ENCODE results near the gene CD46.

CD46 gene

DNA sequence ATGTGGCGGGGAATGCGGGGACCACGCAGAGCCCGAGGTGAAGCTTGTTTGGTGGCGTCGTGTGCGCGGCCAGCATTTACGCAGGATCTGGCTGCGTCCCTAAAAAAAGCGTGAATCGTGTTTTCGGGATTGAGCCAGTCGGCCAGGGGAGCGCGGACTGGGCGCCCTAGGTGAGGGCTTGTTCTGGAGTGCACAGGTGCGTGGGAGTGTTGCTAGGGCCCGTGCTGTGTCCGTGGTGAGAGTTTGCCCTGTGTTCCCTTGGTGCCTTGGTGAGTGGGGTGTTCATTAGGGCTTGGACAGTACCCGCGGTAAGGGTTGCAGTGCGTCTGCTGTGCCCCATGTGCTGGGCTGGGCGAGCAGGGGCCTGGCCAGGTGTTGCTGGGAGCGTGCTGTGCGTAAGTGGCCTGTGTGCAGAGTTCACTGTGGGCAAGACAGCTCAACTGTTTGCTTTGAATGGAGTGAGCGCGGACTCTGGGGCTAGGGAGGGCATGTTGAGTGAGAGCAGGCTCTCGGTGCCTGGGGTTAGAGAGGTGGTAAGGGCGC lies 673 bp downstream of the CD46 start:
- Histone ChIP-seq H2BK5ac (ENCODE audit: low read length) (peak overlapping the region; percentile 95), H3K18ac (ENCODE audit: low read length) (peak overlapping the region; percentile 96), H2AK5ac (ENCODE audit: low read depth, low read length) (peak overlapping the region; percentile 54), H2AFZ (ENCODE audit: low read length) (peak overlapping the region; percentile 94), H4K8ac (ENCODE audit: low read depth, low read length) (no peak overlapping the region), H3K4ac (ENCODE audit: low read length) (no peak overlapping the region), H3K14ac (ENCODE audit: low read length) (peak overlapping the region; percentile 84), H2BK12ac (ENCODE audit: low read length) (no peak overlapping the region), H3K4me1 (ENCODE audit: control insufficient read depth in 2 of 2, insufficient read depth in 1 of 2, low read depth in 1 of 2, low read length in 2 of 2) (peaks cover 1 to 6% of the 10 kb centered on the region in 2 donors), H2BK120ac (ENCODE audit: low read depth, low read length) (no peak overlapping the region), H2BK15ac (ENCODE audit: low read length) (peak overlapping the region; percentile 80), H3K23ac (ENCODE audit: low read depth, low read length, poor library complexity) (peak overlapping the region; percentile 89), H4K91ac (ENCODE audit: low read depth, low read length, poor library complexity) (no peak overlapping the region), H3K79me1 (ENCODE audit: low read depth, low read length) (peaks cover 6% of the 10 kb centered on the region), H3K9ac (ENCODE audit: low read depth, low read length, poor library complexity) (peak overlapping the region; percentile 97), H3K27ac (replicated peaks; ENCODE audit: low read length) (peak overlapping the region; percentile 83), H3K4me2 (ENCODE audit: insufficient read depth, low read length, poor library complexity, severe bottlenecking) (peak overlapping the region; percentile 89), H3K4me3 (ENCODE audit: low read length in 2 of 2) (peak overlapping the region; percentile 86 to 98), H3K27me3 (ENCODE audit: control insufficient read depth in 3 of 3, insufficient read depth in 3 of 3, low read depth in 1 of 3, low read length in 3 of 3) (no peaks in the 10 kb centered on the region), H3K9me3 (replicated peaks in 1 of 2; ENCODE audit: control insufficient read depth in 2 of 2, insufficient read depth in 1 of 2, low read depth in 1 of 2, low read length in 2 of 2) (no peaks in the 10 kb centered on the region), H3K36me3 (replicated peaks in 1 of 2; ENCODE audit: control insufficient read depth in 2 of 2, insufficient read depth in 2 of 2, low read length in 2 of 2) (peaks cover 0 to 21% of the 10 kb centered on the region in 2 donors)
- no CpG with 5 or more reads among the region's 30 CpGs for WGBS, 2 donors (ENCODE audit: extremely low coverage in 2 of 2, insufficient read length in 2 of 2, insufficient replicate concordance in 1 of 2)
- no peak for DNase-seq (ENCODE audit: low spot score)

DNA sequence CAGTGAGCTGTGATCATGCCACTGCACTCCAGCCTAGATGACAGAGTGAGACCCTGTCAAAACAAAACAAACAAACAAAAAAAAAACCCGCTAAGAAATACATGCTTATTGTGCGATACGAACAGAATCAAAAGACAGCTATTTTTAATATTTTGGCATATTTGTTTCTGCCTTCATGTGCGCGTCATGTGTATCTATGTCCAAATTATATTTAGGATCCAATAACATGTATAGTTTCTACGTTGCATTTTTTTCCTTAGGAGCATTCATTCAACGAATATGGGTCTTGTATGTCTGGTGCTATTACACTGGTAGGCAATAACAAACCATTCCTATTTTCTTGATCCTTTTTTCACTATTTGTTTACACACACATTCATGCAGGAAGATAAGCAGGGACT lies 1.8 kb downstream of the CD46 start:
- Histone ChIP-seq H2AK5ac (ENCODE audit: low read depth, low read length) (no peak overlapping the region), H4K8ac (ENCODE audit: low read depth, low read length) (no peak overlapping the region), H2AFZ (ENCODE audit: low read length) (no peak overlapping the region), H3K23ac (ENCODE audit: low read depth, low read length, poor library complexity) (no peak overlapping the region), H3K27ac (replicated peaks; ENCODE audit: low read length) (no peak overlapping the region), H3K4me3 (ENCODE audit: low read length in 2 of 2) (peak overlapping the region in 1 of 2 donors; percentile 86), H2BK5ac (ENCODE audit: low read length) (no peak overlapping the region), H3K9me3 (replicated peaks in 1 of 2; ENCODE audit: control insufficient read depth in 2 of 2, insufficient read depth in 1 of 2, low read depth in 1 of 2, low read length in 2 of 2) (no peaks in the 10 kb centered on the region), H3K36me3 (replicated peaks in 1 of 2; ENCODE audit: control insufficient read depth in 2 of 2, insufficient read depth in 2 of 2, low read length in 2 of 2) (peaks cover 3 to 32% of the 10 kb centered on the region in 2 donors), H3K4me2 (ENCODE audit: insufficient read depth, low read length, poor library complexity, severe bottlenecking) (no peak overlapping the region), H3K4me1 (ENCODE audit: control insufficient read depth in 2 of 2, insufficient read depth in 1 of 2, low read depth in 1 of 2, low read length in 2 of 2) (peaks cover 1 to 6% of the 10 kb centered on the region in 2 donors), H3K27me3 (ENCODE audit: control insufficient read depth in 3 of 3, insufficient read depth in 3 of 3, low read depth in 1 of 3, low read length in 3 of 3) (no peaks in the 10 kb centered on the region), H2BK15ac (ENCODE audit: low read length) (no peak overlapping the region), H3K9ac (ENCODE audit: low read depth, low read length, poor library complexity) (no peak overlapping the region), H3K18ac (ENCODE audit: low read length) (no peak overlapping the region), H3K4ac (ENCODE audit: low read length) (no peak overlapping the region), H3K14ac (ENCODE audit: low read length) (no peak overlapping the region), H2BK120ac (ENCODE audit: low read depth, low read length) (no peak overlapping the region), H3K79me1 (ENCODE audit: low read depth, low read length) (peaks cover 6% of the 10 kb centered on the region), H4K91ac (ENCODE audit: low read depth, low read length, poor library complexity) (no peak overlapping the region), H2BK12ac (ENCODE audit: low read length) (no peak overlapping the region)
- DNase-seq (ENCODE audit: low spot score): no peak
- no CpG with 5 or more reads among the region's 7 CpGs for WGBS, 2 donors (ENCODE audit: extremely low coverage in 2 of 2, insufficient read length in 2 of 2, insufficient replicate concordance in 1 of 2)

DNA sequence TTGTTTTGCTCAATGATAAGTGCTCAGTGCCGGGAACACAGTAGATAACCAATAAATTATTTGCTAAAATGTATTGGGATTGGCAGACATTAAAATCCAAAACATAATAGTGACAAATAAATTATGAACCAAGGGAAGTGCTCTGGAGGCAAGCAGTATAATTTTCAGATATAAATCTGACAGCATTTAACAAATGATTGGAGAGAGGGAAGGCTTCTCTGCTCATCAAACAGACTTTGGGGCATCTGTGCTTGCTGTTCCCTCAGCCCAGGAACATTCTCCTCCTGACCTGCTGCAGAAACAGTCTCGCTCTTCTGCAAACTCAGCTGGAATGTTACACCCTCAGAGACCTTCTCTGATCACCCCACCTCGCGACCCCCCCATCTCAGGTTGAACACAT lies 2.2 kb downstream of the CD46 start:
- Histone ChIP-seq H3K36me3 (replicated peaks in 1 of 2; ENCODE audit: control insufficient read depth in 2 of 2, insufficient read depth in 2 of 2, low read length in 2 of 2) (peaks cover 3 to 36% of the 10 kb centered on the region in 2 donors), H2AFZ (ENCODE audit: low read length) (no peak overlapping the region)
- WGBS, 2 donors (ENCODE audit: extremely low coverage in 2 of 2, insufficient read length in 2 of 2, insufficient replicate concordance in 1 of 2): no CpG with 5 or more reads among the region's 4 CpGs

DNA sequence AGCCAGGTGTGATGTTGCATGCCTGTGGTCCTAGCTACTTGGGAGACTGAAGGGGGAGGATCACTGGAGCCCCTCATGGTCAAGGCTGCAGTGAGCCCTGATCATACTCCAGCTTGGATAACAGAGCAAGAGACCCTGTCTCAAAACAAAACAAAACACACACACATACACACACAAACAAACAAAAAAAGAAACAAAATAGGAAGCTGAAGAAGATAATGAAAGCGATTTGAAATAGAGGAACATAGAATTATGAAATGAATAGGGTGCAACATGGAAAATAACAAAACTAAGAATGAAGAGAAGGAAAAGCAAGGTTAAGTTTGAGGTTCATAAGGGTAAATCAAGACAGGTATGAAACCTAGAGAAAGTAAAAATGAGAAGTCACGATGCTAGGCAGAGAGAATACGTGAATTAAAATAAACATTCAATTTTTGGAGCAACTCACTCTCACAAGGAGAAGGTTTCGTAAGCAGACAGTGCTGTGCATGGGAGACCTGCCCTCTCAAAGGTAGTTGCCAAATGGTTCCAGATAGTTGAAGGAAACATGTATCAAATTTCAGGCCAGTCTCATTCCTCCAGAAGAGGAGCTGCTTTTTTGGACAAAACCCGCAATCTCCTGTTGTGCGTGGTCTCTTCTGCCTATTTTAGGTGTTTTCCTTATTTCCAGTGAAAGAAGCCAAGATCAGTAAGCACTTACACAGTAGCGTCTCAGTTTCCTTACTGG lies 3.3 kb downstream of the CD46 start:
- Histone ChIP-seq H3K36me3 (replicated peaks in 1 of 2; ENCODE audit: control insufficient read depth in 2 of 2, insufficient read depth in 2 of 2, low read length in 2 of 2) (peaks cover 9 to 47% of the 10 kb centered on the region in 2 donors), H3K4me2 (ENCODE audit: insufficient read depth, low read length, poor library complexity, severe bottlenecking) (no peak overlapping the region), H2AK5ac (ENCODE audit: low read depth, low read length) (no peak overlapping the region), H3K27me3 (ENCODE audit: control insufficient read depth in 3 of 3, insufficient read depth in 3 of 3, low read depth in 1 of 3, low read length in 3 of 3) (no peaks in the 10 kb centered on the region), H3K27ac (replicated peaks; ENCODE audit: low read length) (no peak overlapping the region), H2BK5ac (ENCODE audit: low read length) (no peak overlapping the region), H3K4me1 (ENCODE audit: control insufficient read depth in 2 of 2, insufficient read depth in 1 of 2, low read depth in 1 of 2, low read length in 2 of 2) (peaks cover 1 to 6% of the 10 kb centered on the region in 2 donors), H3K9ac (ENCODE audit: low read depth, low read length, poor library complexity) (no peak overlapping the region), H2AFZ (ENCODE audit: low read length) (no peak overlapping the region), H3K18ac (ENCODE audit: low read length) (no peak overlapping the region), H2BK12ac (ENCODE audit: low read length) (no peak overlapping the region), H2BK15ac (ENCODE audit: low read length) (no peak overlapping the region), H4K91ac (ENCODE audit: low read depth, low read length, poor library complexity) (no peak overlapping the region), H3K14ac (ENCODE audit: low read length) (no peak overlapping the region), H3K23ac (ENCODE audit: low read depth, low read length, poor library complexity) (no peak overlapping the region), H3K9me3 (replicated peaks in 1 of 2; ENCODE audit: control insufficient read depth in 2 of 2, insufficient read depth in 1 of 2, low read depth in 1 of 2, low read length in 2 of 2) (peaks cover 0 to 8% of the 10 kb centered on the region in 2 donors), H3K4ac (ENCODE audit: low read length) (no peak overlapping the region), H2BK120ac (ENCODE audit: low read depth, low read length) (no peak overlapping the region), H3K79me1 (ENCODE audit: low read depth, low read length) (peaks cover 6% of the 10 kb centered on the region), H4K8ac (ENCODE audit: low read depth, low read length) (no peak overlapping the region), H3K4me3 (ENCODE audit: low read length in 2 of 2) (no peak overlapping the region)
- no peak for DNase-seq (ENCODE audit: low spot score)
- WGBS, 2 donors (ENCODE audit: extremely low coverage in 2 of 2, insufficient read length in 2 of 2, insufficient replicate concordance in 1 of 2): no CpG with 5 or more reads among the region's 7 CpGs

More for the DNA sequence above, 2.2 kb downstream of the CD46 start:
- no peak overlapping the region for H2BK15ac ChIP-seq (ENCODE audit: low read length)
- H3K4ac ChIP-seq (ENCODE audit: low read length): no peak overlapping the region
- no peaks in the 10 kb centered on the region for H3K27me3 ChIP-seq (ENCODE audit: control insufficient read depth in 3 of 3, insufficient read depth in 3 of 3, low read depth in 1 of 3, low read length in 3 of 3)
- peaks cover 6% of the 10 kb centered on the region for H3K79me1 ChIP-seq (ENCODE audit: low read depth, low read length)
- no peak overlapping the region for H4K91ac ChIP-seq (ENCODE audit: low read depth, low read length, poor library complexity)
- H2BK12ac ChIP-seq (ENCODE audit: low read length): no peak overlapping the region
- no peak for DNase-seq (ENCODE audit: low spot score)
- H2BK120ac ChIP-seq (ENCODE audit: low read depth, low read length): no peak overlapping the region
- H3K4me1 ChIP-seq (ENCODE audit: control insufficient read depth in 2 of 2, insufficient read depth in 1 of 2, low read depth in 1 of 2, low read length in 2 of 2): peaks cover 1 to 6% of the 10 kb centered on the region in 2 donors
- H3K14ac ChIP-seq (ENCODE audit: low read length): no peak overlapping the region
- H3K4me2 ChIP-seq (ENCODE audit: insufficient read depth, low read length, poor library complexity, severe bottlenecking): no peak overlapping the region
- H3K9ac ChIP-seq (ENCODE audit: low read depth, low read length, poor library complexity): no peak overlapping the region
- no peak overlapping the region for H2AK5ac ChIP-seq (ENCODE audit: low read depth, low read length)
- no peak overlapping the region for H4K8ac ChIP-seq (ENCODE audit: low read depth, low read length)
- no peak overlapping the region for H3K27ac ChIP-seq (replicated peaks; ENCODE audit: low read length)
- no peak overlapping the region for H3K18ac ChIP-seq (ENCODE audit: low read length)
- no peak overlapping the region for H3K23ac ChIP-seq (ENCODE audit: low read depth, low read length, poor library complexity)
- H3K9me3 ChIP-seq (replicated peaks in 1 of 2; ENCODE audit: control insufficient read depth in 2 of 2, insufficient read depth in 1 of 2, low read depth in 1 of 2, low read length in 2 of 2): no peaks in the 10 kb centered on the region
- H3K4me3 ChIP-seq (ENCODE audit: low read length in 2 of 2): peak overlapping the region in 1 of 2 donors; percentile 86
- no peak overlapping the region for H2BK5ac ChIP-seq (ENCODE audit: low read length)
